Choroid plexus epithelial cell (primary cell): ENCODE measurements around the gene LONP2.

Experiments
- DNase-seq: peaks from one replicate; pipeline ENCODE4 v3.0.0-alpha.2; 2010; ENCODE audit warnings: low read depth
- H3K4me3 ChIP-seq: 2 replicates; pipeline ENCODE4 v1.5.1; 2011; ENCODE audit warnings: low read depth, mild to moderate bottlenecking, control low read depth, low read length, moderate library complexity
- CTCF ChIP-seq: conservative IDR thresholded peaks from 2 replicates; pipeline ENCODE4 v1.5.1; 2011; ENCODE audit warnings: low read depth, mild to moderate bottlenecking, control low read depth, inconsistent platforms, low read length, moderate library complexity

LONP2 gene

GRCh38 chr16:48330189-48330840 is 86.2 kb downstream of the LONP2 start:
- no peak for TF ChIP-seq CTCF
- DNase-seq: no peak
- H3K4me3 ChIP-seq: no peak overlapping the region

DNA sequence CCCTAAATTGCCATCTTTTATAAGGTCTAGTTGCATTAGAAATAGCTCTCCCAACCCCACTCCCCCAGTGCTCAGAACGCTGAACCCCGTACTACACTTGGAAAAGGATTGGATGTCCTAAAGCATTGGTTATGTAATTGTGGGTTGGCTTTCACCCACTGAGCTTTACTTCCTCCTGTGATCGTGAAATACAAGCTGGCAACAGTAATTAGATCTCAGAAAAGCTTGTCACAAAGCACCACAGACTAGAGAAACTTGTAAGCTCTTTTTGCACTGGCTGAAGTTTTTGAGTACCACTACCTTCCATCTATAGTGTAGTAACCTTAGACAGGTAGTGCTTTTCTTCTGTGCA is 86.7 kb downstream of the LONP2 start:
- no peak for DNase-seq
- no peak overlapping the region for H3K4me3 ChIP-seq
- TF ChIP-seq CTCF: no peak

DNA sequence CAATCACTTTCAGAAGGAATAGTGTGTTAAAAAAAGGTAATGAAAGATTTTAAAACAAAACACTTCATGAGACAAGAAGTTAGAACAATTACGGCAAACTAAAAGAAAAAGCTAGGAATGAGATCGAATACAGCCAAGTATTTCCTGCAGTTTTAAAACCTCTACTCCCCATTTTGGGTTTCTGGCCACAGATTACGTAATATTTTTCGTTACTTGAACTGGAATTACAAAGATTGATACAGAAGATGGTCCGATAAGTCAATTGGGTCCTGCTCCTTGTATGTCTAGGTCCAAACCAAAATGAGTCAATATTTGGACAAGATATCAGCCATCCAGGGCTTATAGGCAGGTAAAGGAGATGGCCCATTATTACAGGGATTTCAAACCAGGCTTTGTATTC is 88.9 kb downstream of the LONP2 start:
- TF ChIP-seq CTCF: no peak
- H3K4me3 ChIP-seq: no peak overlapping the region
- no peak for DNase-seq

DNA sequence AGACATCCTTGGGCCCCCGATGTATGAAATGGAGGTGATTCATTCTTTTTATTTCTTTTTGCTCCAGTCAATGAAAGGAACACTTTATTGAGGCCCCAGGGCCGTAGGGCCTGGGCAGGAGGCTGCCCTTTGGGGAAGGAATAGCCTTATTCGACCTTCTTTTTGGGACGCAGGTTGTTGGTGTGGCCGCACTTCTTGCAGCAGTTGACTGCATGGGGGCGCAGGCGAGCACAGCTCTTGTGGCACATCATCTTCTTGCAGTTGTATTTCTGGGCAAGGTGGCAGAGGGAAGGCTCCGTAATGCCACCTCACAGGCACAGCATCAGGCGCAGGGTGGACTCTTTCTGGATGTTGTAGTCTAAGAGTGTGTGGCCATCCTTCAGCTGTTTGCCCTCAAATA is 90.2 kb downstream of the LONP2 start:
- no peak overlapping the region for H3K4me3 ChIP-seq
- peak; percentile 23 for TF ChIP-seq CTCF
- no peak for DNase-seq

DNA sequence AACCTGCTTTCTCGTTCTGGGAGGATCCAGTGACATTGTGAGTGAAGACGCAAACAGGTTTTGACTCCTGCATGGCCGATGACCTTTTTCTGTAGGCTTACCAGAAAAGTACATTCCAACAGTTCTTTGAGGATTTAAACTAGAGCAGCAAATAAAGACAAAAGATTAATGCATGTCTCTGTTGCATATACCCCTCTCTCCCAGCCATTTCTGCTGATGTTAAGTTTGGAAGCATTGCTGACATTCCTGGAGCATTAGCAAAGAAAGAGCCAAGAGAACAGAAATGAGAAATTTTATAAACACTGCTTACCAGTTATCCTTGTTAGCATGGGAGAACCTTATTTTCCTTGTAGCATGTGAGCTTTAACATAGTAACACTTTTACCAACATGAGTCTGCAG is 91.9 kb downstream of the LONP2 start:
- no peak for TF ChIP-seq CTCF
- H3K4me3 ChIP-seq: no peak overlapping the region
- peak; percentile 90 for DNase-seq

- H3K4me3 ChIP-seq: no peak overlapping the region
- no peak for DNase-seq
- no peak for TF ChIP-seq CTCF
These were observed 96.0 kb downstream of the LONP2 start for GRCh38 chr16:48340054-48340453.

- TF ChIP-seq CTCF: no peak
- H3K4me3 ChIP-seq: no peak overlapping the region
- DNase-seq: no peak
These were observed 98.5 kb downstream of the LONP2 start for GRCh38 chr16:48342591-48342990.
